ENCODE measurements around the gene GALNT11.

GALNT11 gene

DNA sequence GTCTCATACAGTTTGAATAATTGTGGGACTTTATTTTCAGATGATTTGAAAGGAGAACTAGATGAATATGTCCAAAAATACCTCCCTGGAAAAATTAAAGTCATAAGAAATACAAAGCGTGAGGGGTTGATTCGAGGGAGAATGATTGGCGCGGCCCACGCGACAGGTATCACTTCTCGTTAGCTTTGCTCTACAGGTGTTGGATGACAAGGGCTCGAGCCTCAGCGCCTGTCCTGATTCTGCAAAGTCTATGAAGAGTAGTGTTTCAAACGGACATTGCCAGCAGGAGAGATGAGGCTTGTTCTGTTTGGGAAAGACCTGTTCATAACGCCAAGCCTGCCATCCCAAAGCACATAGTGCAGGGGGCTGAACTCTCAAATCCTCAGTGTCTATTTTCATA is 79.7 kb downstream of the GALNT11 start:
- no peak for DNase-seq (ENCODE audit: insufficient read length, low spot score)
- TF ChIP-seq POLR2A (IDR thresholded peaks at IDR 0.05; ENCODE audit: low read depth, low read length) = no peak
- no peak for FAIRE-seq

GRCh38 chr7:152106990-152107389 is 81.5 kb downstream of the GALNT11 start:
- DNase-seq (ENCODE audit: insufficient read length, low spot score) (no peak), FAIRE-seq (no peak)
- TF ChIP-seq POLR2A (IDR thresholded peaks at IDR 0.05; ENCODE audit: low read depth, low read length) = no peak

DNA sequence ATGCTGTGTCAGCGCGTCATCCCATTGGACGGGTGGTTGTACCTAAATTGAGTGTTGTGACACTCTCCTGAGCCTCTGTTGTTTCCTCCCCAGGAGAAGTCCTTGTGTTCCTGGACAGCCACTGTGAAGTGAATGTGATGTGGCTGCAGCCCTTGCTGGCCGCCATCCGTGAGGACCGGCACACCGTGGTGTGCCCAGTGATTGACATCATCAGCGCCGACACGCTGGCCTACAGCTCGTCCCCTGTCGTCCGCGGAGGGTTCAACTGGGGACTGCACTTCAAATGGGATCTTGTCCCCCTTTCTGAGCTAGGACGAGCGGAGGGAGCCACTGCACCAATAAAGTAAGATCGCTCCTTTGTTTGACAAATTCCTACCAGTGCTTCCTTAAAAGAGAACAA is 82.5 kb downstream of the GALNT11 start:
- no peak for DNase-seq (ENCODE audit: insufficient read length, low spot score)
- no peak for FAIRE-seq
- TF ChIP-seq POLR2A (IDR thresholded peaks at IDR 0.05; ENCODE audit: low read depth, low read length) = no peak

DNA sequence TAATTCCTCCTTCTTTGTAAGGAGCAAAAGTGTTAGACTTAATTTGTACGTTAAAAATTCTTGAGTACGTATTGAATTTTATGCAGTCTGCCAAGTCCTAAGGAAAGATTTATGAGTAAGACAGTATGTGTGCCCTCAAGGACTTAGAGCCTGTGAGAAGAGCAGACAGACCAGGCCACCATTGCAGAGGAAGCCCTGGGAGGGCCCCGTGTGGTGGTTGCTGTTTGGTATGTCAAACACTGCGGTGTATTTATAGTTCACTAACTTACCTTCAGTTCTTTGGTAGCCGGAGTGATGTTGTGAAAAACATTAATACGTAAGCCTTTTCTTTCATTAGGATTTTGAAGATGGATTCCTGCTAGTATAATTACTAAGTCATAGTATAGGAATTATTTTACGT is 82.9 kb downstream of the GALNT11 start:
- TF ChIP-seq POLR2A (IDR thresholded peaks at IDR 0.05; ENCODE audit: low read depth, low read length) = no peak
- DNase-seq (ENCODE audit: insufficient read length, low spot score) = no peak
- FAIRE-seq = no peak

- no peak for TF ChIP-seq POLR2A (IDR thresholded peaks at IDR 0.05; ENCODE audit: low read depth, low read length)
- DNase-seq (ENCODE audit: insufficient read length, low spot score) (no peak), FAIRE-seq (no peak)
These were observed 87.4 kb downstream of the GALNT11 start for GRCh38 chr7:152112829-152113228.

DNA sequence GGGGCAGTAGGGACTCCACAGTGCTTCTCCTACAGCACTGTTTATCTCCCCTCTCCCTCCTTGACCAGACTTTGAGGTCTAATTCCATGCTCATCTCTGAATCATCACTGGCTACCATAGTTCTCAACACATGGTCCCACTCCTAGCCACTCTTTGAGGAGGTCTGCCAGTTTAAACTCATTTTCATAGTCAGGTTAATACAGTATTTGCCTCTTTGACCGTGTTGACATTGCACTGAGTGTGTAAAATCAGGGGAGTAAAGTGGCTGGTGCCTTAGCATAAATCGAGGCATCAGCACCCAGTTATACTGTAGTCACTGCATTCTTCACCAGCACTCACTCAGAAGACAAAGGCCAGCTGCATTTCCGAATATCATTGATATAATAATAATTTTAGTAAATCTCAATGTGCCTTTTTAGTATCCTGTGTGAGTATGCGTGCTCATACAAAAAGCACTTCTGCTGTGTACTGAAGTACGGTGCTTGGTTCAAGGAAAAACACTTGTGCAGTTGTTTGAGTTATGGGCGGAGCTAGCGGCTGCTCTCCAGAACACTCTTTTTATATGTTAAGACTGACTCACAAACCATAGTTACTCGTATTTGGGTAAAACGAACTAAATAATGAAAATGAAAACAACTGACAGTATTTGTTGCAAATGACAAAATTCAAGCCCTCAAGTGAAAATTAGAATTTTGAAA is 89.7 kb downstream of the GALNT11 start:
- no peak for TF ChIP-seq POLR2A (IDR thresholded peaks at IDR 0.05; ENCODE audit: low read depth, low read length)
- FAIRE-seq (no peak), DNase-seq (ENCODE audit: insufficient read length, low spot score) (no peak)

DNA sequence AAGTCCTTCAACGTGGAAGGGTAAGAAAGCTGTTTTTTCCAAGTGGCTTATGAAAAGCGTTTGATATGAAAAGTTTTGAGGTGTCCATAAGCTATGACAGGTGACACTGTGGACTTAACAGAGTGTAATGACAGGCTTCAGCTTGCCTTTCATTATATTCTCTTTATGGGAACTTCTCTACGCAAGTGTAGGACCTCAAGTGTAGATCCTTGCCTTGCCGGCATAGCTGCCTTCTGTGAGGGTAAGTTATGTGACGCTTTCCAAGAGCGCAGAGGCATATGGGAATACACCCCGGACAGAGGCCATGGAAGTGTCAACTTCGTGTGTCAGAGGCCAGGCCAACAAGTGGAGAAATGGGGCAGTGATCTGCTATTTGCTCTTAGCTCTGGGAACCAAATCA is 91.9 kb downstream of the GALNT11 start:
- TF ChIP-seq POLR2A (IDR thresholded peaks at IDR 0.05; ENCODE audit: low read depth, low read length) = no peak
- DNase-seq (ENCODE audit: insufficient read length, low spot score) = no peak
- FAIRE-seq = no peak

- TF ChIP-seq POLR2A (IDR thresholded peaks at IDR 0.05; ENCODE audit: low read depth, low read length) = no peak
- no peak for FAIRE-seq
- DNase-seq (ENCODE audit: insufficient read length, low spot score) = no peak
These were observed 94.7 kb downstream of the GALNT11 start for GRCh38 chr7:152120210-152120609.

DNA sequence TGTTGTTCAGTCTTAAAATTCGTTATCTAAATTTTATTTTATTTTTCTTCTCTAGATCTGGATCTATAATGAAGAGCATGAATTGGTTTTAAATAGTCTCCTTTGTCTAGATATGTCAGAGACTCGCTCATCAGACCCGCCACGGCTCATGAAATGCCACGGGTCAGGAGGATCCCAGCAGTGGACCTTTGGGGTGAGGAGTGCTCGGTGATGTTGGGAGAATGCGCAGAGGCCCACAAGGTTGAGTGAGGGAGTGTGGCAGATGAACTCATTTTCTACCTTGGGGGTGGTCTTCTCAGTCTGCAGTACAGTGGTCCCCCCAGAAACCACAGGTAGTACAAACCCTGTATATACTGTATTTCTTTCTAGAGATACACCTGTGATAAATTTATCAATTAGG is 95.3 kb downstream of the GALNT11 start:
- FAIRE-seq (no peak), DNase-seq (ENCODE audit: insufficient read length, low spot score) (no peak)
- TF ChIP-seq POLR2A (IDR thresholded peaks at IDR 0.05; ENCODE audit: low read depth, low read length) = no peak

- DNase-seq (ENCODE audit: insufficient read length, low spot score) (no peak), FAIRE-seq (no peak)
- no peak for TF ChIP-seq POLR2A (IDR thresholded peaks at IDR 0.05; ENCODE audit: low read depth, low read length)
These were observed 96.0 kb downstream of the GALNT11 start for GRCh38 chr7:152121432-152121831.

GRCh38 chr7:152122540-152122939 is 97.1 kb downstream of the GALNT11 start:
- no peak for TF ChIP-seq POLR2A (IDR thresholded peaks at IDR 0.05; ENCODE audit: low read depth, low read length)
- DNase-seq (ENCODE audit: insufficient read length, low spot score) = no peak
- FAIRE-seq = no peak

- FAIRE-seq (no peak), DNase-seq (ENCODE audit: insufficient read length, low spot score) (no peak)
- no peak for TF ChIP-seq POLR2A (IDR thresholded peaks at IDR 0.05; ENCODE audit: low read depth, low read length)
These were observed 101.3 kb downstream of the GALNT11 start for GRCh38 chr7:152126741-152127140.

DNA sequence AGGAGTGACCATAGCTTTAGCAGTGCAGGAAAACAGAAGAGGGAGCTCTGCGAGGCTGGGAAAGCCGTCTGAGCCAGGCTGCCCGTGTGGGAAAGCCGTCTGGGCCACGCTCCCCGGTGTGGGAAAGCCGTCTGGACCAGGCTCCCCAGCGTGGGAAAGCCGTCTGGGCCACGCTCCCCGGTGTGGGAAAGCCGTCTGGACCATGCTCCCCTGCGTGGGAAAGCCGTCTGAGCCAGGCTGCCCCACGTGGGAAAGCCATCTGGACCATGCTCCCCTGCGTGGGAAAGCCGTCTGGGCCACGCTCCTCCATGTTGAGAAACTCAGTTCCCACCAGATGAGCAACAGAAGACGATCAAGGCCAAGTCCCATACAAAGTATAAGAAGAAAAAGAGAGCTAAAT is 101.8 kb downstream of the GALNT11 start:
- DNase-seq (ENCODE audit: insufficient read length, low spot score) = no peak
- TF ChIP-seq POLR2A (IDR thresholded peaks at IDR 0.05; ENCODE audit: low read depth, low read length) = no peak
- no peak for FAIRE-seq

- FAIRE-seq = no peak
- no peak for DNase-seq (ENCODE audit: insufficient read length, low spot score)
- no peak for TF ChIP-seq POLR2A (IDR thresholded peaks at IDR 0.05; ENCODE audit: low read depth, low read length)
These were observed 102.8 kb downstream of the GALNT11 start for GRCh38 chr7:152128252-152128651.

DNA sequence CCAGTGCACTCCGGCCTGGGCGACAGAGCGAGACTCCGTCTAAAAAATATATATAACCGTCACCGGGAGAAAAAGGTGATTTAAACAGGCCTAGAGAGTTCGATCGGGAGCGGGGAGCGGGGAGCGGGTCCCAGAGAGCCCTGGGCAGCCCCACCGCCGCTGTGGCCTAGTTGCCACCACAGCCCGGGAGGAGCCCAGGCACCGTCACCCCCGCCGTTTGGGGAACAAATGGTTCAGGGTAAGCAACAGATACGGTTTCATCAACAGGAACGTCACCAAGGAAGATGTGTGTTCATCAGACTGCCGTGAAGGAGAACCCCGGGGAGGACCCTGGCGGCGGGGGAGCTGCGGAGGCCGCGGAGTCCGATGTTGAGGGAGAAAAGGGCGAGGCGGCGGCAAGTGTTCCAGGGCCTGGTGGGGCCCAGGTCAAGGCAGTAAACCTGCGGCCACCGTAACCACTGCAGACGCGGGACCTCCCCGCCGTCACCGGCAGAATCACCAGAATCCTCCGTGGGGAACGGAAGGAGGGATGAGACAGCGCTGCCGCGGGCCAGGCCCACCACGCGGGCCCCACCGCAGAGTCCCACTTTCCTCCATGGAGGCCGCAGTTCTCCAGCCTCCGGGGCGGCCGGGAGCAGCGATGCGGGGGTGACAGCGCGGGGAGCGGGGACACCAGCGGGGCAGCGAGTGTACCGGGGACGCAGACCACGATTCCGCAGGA is 103.4 kb downstream of the GALNT11 start:
- DNase-seq (ENCODE audit: insufficient read length, low spot score) = no peak
- no peak for FAIRE-seq
- TF ChIP-seq POLR2A (IDR thresholded peaks at IDR 0.05; ENCODE audit: low read depth, low read length) = no peak

All from H54 (cell line).